C4-2B (cell line): ENCODE data around the gene WNT6.

Experiments
- ZFX ChIP-seq: fragments of 450-650 bp; IDR thresholded peaks from 2 replicates; pipeline ENCODE4 v1.6.1; 2017
- TF ChIP-seq, protein P1 (sequence below): fragments of 450-650 bp; conservative IDR thresholded peaks from 2 replicates; pipeline ENCODE4 v1.5.1; 2017; ENCODE audit warnings: mild to moderate bottlenecking

DNA sequence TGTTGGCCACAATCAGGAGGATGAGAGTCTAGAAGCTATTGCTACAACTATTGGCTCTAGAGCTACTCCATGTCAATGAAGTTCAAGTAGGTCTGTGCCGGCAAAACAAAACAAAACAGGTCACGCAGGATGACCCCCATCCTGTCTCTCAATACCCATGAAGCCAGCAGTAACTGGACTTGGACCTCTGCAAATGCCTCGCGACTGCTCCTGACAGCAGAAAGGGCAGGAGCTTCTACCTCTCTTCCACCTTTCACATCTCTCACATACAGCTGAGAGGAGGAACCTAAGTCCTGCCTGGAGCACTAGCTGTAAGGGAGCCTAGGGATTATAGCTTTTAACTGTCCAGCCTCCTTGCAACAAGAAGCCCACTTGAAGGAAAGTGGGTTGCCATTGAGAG lies 44.0 kb upstream of the WNT6 start:
- TF ChIP-seq, protein P1, sequence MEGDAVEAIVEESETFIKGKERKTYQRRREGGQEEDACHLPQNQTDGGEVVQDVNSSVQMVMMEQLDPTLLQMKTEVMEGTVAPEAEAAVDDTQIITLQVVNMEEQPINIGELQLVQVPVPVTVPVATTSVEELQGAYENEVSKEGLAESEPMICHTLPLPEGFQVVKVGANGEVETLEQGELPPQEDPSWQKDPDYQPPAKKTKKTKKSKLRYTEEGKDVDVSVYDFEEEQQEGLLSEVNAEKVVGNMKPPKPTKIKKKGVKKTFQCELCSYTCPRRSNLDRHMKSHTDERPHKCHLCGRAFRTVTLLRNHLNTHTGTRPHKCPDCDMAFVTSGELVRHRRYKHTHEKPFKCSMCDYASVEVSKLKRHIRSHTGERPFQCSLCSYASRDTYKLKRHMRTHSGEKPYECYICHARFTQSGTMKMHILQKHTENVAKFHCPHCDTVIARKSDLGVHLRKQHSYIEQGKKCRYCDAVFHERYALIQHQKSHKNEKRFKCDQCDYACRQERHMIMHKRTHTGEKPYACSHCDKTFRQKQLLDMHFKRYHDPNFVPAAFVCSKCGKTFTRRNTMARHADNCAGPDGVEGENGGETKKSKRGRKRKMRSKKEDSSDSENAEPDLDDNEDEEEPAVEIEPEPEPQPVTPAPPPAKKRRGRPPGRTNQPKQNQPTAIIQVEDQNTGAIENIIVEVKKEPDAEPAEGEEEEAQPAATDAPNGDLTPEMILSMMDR: no peak
- TF ChIP-seq ZFX: no peak
